Ascending aorta (tissue), 2 donors: ENCODE results near the gene GRB10. TPM values are rescaled to one million over a fixed set of nuclear protein-coding genes. Genes with fewer than 3 reads are reported as not detected.

Experiments used
- DNase-seq, 2 donors: peaks; one replicate each; pipeline ENCODE4 v3.0.0-alpha.2; 2019; ENCODE audit warnings: low spot score in 2 of 2
- H3K27ac ChIP-seq, 2 donors: fragments of 200-600 bp; sonication (generic); one replicate each; pipeline ENCODE4 v1.5.1; 2016 to 2017; ENCODE audit warnings: mild to moderate bottlenecking in 1 of 2
- H3K27me3 ChIP-seq: fragments of 200-600 bp; sonication (generic); one replicate; pipeline ENCODE4 v1.5.1; 2017
- H3K36me3 ChIP-seq, 2 donors: fragments of 200-600 bp; sonication (generic); one replicate each; pipeline ENCODE4 v1.5.1; 2016
- H3K4me1 ChIP-seq, 2 donors: fragments of 200-600 bp; sonication (generic); one replicate each; pipeline ENCODE4 v1.5.1; 2016 to 2017; ENCODE audit warnings: mild to moderate bottlenecking in 1 of 2
- H3K4me3 ChIP-seq, 2 donors: fragments of 200-600 bp; sonication (generic); one replicate each; pipeline ENCODE4 v1.5.1; 2016 to 2017; ENCODE audit warnings: mild to moderate bottlenecking in 1 of 2
- H3K9me3 ChIP-seq, 2 donors: fragments of 200-600 bp; sonication (generic); one replicate each; pipeline ENCODE4 v1.5.1; 2016
- CTCF ChIP-seq, 3 experiments: fragments of 200-600 bp in 2 of 3; fragments of 450-650 bp in 1 of 3; sonication (generic) in 2 of 3; IDR thresholded peaks; one replicate each; pipeline ENCODE4 v1.5.1; 2016 to 2019; ENCODE audit warnings: antibody characterized with exemption in 3 of 3, mild to moderate bottlenecking in 1 of 3, moderate library complexity in 1 of 3
- intact Hi-C: fragments of 100-400 bp; cut with DNase I; formaldehyde crosslinking; loops from one replicate; pipeline ENCODE4 v1.15.1; 2023
- total RNA-seq: library from RNA; depleted of rRNA; stranded (reverse); fragments of >200 nt; gene quantifications from one replicate; pipeline ENCODE4 v1.1.0, GENCODE V29; 2016

GRB10 gene
- 53.4 TPM for total RNA-seq

- DNase-seq, result peak in 1 of 2 donors; percentile 71
- H3K9me3 ChIP-seq, result no peaks in the 10 kb centered on the region
- H3K27ac ChIP-seq, result peak within 1 kb of the TSS in 1 of 2 donors; percentile 20
- intact Hi-C loops, result loop anchor here (5.0 to 10.0 kb wide), 2 partner anchors 285 to 362 kb away; no protein-coding TSS in a partner anchor
- peak within 1 kb of the TSS; percentile 48 to 67 for H3K4me3 ChIP-seq
- H3K36me3 ChIP-seq, result no peaks in the 10 kb centered on the region
- TF ChIP-seq CTCF (IDR thresholded peaks at IDR 0.05), result peak in 1 of 3 experiments; percentile 6
- no peaks in the 10 kb centered on the region for H3K27me3 ChIP-seq
- peaks cover 0 to 8% of the 10 kb centered on the region in 2 donors for H3K4me1 ChIP-seq
Measured at GRCh38 chr7:50782375-50783208, at the start of gene GRB10. GRB10 (minus strand) TSS chr7:50782896; CDS start chr7:50732322, 50,574 bp downstream.

GRCh38 chr7:50828801-50829200 is 46.1 kb upstream of the GRB10 start:
- intact Hi-C loops, result loop anchor here (5.0 kb wide), 1 partner anchor 38 kb away; no protein-coding TSS in a partner anchor
- no peaks in the 10 kb centered on the region for H3K9me3 ChIP-seq
- H3K4me1 ChIP-seq, result no peaks in the 10 kb centered on the region
- no peak for DNase-seq
- no peaks in the 10 kb centered on the region for H3K27me3 ChIP-seq
- H3K36me3 ChIP-seq, result no peaks in the 10 kb centered on the region
- no peak for TF ChIP-seq CTCF (IDR thresholded peaks at IDR 0.05)
- no peak overlapping the region for H3K4me3 ChIP-seq
- no peak overlapping the region for H3K27ac ChIP-seq

- Histone ChIP-seq H3K9me3 (no peaks in the 10 kb centered on the region), H3K4me1 (no peaks in the 10 kb centered on the region), H3K27me3 (no peaks in the 10 kb centered on the region), H3K27ac (no peak overlapping the region), H3K4me3 (no peak overlapping the region), H3K36me3 (no peaks in the 10 kb centered on the region)
- DNase-seq, result no peak
- no peak for TF ChIP-seq CTCF (IDR thresholded peaks at IDR 0.05)
- intact Hi-C loops, result loop anchor here (5.0 kb wide), 1 partner anchor 39 kb away; no protein-coding TSS in a partner anchor
Measured at GRCh38 chr7:50828116-50828515, 45.4 kb upstream of the GRB10 start.

- intact Hi-C loops, result loop anchor here (5.0 kb wide), 1 partner anchor 40 kb away; no protein-coding TSS in a partner anchor
- Histone ChIP-seq H3K4me1 (no peaks in the 10 kb centered on the region), H3K27ac (no peak overlapping the region), H3K27me3 (no peaks in the 10 kb centered on the region), H3K4me3 (no peak overlapping the region), H3K36me3 (no peaks in the 10 kb centered on the region), H3K9me3 (no peaks in the 10 kb centered on the region)
- no peak for DNase-seq
- no peak for TF ChIP-seq CTCF (IDR thresholded peaks at IDR 0.05)
Measured at GRCh38 chr7:50827281-50827680, 44.6 kb upstream of the GRB10 start.

- intact Hi-C loops, result loop anchor here (5.0 kb wide), 1 partner anchor 41 kb away; no protein-coding TSS in a partner anchor
- peak in 1 of 3 experiments; percentile 16 for TF ChIP-seq CTCF (IDR thresholded peaks at IDR 0.05)
Measured at GRCh38 chr7:50826371-50827172, 43.9 kb upstream of the GRB10 start.

More at GRCh38 chr7:50826371-50827172, 43.9 kb upstream of the GRB10 start:
- H3K36me3 ChIP-seq, result no peaks in the 10 kb centered on the region
- H3K9me3 ChIP-seq, result no peaks in the 10 kb centered on the region
- H3K27ac ChIP-seq, result no peak overlapping the region
- no peaks in the 10 kb centered on the region for H3K27me3 ChIP-seq
- no peak overlapping the region for H3K4me3 ChIP-seq
- DNase-seq, result peak in 1 of 2 donors; percentile 66
- H3K4me1 ChIP-seq, result no peaks in the 10 kb centered on the region
